Middle frontal gyrus (tissue), 1 donor: ENCODE data around the gene MS4A7.

Experiments used
- DNase-seq: peaks from one replicate; pipeline ENCODE4 v3.0.0-alpha.2; 2015; ENCODE audit warnings: low spot score; ENCODE audit errors: extremely low spot score

MS4A7 gene

DNA sequence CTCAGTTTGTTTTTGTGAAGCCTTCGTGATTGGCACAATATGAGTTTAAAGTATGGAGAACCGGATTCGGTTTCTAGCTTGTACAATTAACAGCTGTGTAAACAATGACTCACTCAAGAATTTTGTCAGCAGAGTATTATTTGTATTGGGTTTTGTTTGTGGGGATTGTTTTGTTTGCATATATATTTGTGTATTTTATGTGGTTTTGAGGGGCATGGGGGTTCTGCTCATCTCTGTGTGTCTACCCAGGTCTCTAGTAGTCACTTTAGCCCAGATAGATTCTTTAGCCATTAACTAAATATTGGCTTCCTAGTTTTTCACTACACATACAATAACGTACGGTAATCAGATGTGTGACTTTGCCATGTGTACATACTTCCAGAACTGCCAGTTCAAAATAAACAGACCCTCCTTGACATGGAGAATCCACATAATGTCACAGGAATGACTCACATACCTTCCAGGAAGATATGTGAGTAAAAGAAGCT is 7.5 kb upstream of the MS4A7 start:
- no peak for DNase-seq

DNA sequence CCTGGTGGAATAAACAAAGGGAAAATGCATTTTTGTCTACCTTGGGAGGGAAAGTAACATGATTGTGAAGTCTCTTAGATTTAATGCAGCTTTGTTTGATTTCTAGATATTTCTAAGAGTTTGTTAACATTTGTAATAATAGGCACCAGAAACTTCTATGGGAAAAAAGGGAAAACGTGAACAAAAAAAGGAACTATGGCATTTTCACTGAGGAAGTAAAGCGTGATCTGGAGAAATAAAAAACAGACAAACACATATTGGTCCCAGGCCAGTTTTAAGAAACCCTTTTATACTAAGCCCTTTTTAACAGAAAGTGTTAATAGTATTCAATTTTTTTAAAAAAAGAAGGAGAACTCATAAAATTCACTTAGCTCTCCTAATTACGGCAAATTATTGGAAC is 6.9 kb upstream of the MS4A7 start:
- DNase-seq, result no peak

DNA sequence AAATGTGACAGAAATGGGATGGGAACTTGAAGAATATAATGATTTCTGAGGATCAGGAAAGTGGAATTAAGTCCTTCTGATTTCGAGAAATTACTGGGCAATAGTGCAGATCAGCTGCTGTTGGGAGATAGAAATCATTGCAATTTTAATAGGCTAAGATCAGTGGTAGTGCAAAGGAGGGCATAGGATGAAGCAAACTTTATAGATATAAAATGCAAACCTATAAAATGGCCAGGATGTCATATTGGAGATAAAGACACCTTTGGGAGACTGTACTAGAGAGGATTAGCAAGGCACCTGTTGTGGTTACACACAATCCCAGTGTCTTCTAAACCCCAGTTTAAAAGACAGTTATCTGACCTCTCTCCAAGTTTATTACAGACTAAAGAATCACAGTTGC is 6.5 kb upstream of the MS4A7 start:
- DNase-seq, result no peak

DNA sequence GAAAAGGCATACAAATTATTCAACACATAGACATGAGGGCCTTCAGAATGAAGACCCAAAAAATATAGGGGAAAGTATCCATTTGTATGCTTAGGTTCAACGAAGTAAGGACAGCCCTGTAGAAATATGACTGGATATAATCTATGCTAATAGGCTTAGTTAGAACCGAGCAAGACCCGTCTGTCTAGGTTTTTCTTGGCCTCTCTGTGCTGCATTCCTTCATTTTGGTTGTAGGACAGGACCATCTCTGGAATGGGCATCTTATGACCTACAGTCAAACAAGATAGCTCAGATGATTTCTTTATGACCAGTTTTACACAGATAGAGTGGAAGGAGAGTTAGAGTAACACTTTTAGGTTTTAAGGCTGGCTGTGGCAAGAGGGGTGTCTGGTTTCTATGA is 5.6 kb upstream of the MS4A7 start:
- DNase-seq, result no peak

DNA sequence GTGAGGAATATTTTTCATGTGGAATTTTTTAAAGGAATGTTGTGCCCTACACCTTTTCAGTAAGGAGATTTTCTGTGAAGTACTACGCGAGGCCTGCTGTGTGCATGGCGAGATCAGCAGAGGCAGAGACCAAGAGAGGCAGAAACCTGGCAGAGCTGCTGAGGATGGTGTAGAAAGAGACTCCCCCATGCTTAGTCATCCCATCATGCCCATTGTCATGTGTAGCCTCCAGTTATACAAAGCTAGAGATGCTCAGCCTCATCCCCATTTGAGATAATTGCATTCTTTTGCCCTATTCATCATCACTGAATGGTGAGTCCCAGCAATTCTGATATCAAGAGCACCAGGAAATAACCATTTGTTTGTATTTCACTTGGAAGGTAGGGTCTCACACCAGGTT is 3.0 kb upstream of the MS4A7 start:
- DNase-seq, result no peak

DNA sequence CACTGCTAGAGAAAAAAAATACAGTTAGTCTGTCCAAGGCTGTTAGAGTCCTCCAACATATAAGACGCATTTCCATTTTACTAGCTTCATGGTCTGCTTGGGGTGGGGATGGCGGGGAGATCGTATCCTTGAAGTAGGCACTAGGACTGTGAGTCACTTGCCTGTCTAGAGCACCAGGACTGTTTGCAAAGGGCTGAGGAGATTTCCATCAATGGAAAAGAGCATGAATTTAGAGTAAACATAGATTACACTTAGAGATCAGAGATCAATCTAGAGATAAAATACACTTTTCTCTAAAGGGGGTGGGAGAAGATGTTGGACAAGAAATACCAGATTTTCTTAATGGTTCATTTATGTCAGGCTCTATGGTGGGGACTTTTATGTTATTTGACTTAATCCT is 1.7 kb upstream of the MS4A7 start:
- DNase-seq, result no peak

DNA sequence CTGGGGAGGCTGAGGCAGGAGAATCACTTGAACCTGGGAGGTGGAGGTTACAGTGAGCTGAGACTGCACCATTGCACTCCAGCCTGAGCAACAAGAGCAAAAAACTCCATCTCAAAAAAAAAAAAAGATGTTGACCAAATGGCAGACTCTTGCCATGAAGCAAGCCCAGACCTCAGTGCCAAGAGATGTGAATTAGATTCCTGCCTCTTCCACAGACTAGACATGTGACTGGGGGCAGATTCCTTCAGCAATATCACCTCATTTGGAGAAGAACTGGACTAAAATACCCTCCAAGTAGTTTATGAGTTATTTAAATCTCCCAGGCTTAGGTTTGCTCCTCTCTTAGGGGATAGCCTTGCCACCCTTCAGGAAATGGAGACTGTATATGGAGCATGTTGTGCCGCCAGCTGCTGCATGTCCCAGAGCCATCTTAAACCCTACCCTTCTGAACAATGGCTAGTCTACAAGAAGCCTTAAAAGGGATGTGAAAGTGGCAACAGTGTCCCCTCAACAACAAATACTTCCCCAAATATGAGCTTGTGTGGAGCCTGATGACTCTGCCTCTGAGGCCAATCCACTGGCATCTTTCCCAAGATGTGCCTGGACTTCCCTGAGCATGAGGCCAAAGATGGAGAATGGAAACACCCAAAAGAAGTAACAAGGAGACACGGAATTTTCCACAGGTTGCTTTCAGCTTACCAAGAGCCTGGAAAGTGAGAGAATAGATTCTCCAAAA is 763 bp upstream of the MS4A7 start:
- DNase-seq, result no peak

DNA sequence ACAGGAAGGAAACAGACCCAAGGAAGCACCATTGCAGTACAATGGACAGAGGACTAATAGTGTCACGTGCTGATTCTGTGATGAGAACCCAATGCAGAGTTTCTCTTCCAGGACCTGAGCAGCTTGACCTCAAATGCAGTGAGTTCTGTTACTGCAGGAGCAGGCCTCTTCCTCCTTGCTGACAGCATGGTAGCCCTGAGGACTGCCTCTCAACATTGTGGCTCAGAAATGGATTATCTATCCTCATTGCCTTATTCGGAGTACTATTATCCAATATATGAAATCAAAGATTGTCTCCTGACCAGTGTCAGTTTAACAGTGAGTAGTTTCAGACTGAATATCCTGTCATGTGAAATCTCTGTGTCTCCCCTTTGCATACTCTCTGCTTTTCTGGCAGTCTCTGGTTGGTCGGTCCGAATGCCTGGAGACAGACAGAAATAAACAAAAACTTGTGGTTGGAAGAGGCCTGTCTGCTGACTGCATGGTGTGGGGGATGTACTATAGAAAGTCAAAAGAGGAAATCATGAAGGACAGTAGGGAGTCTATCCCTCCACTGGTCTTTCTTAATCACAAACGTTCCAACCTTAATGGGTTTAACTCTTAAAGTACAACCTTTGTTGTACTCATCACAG is 11.1 kb downstream of the MS4A7 start:
- DNase-seq, result no peak

DNA sequence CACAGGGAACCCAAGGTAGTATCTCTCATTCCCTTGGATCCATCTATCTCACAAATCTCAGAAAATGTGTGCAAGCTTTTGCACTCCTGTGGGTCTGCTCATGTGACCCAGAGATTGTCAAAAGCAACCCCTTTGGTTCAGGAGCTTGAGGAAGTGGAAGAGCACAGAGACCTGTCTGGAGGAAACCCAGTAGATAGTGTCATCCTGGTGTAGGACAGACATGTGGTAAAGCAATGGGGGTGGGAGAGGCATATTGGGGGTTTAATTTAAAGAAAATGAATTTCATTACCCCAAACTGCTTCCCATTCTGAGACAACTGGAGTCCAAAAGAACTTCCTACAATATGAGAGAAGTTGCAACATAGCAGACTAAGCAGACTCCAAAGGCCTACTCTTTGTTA is 12.1 kb downstream of the MS4A7 start:
- no peak for DNase-seq

DNA sequence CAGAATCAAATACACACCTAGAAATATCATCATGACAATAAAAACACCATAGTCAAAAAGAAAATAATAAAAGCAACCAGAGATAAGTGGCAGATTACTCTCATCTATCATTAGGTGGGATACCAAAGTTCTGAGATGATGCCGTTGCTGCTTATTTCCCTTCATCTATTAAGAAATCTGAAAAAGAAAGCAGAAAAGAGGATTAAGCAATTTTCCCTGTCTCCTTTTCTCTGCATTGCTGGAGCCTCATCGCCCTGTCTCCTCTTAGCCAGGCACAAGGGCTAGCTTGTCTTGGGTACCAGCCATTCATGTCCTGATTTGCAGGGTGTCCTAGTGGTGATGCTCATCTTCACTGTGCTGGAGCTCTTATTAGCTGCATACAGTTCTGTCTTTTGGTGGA is 14.0 kb downstream of the MS4A7 start:
- no peak for DNase-seq

DNA sequence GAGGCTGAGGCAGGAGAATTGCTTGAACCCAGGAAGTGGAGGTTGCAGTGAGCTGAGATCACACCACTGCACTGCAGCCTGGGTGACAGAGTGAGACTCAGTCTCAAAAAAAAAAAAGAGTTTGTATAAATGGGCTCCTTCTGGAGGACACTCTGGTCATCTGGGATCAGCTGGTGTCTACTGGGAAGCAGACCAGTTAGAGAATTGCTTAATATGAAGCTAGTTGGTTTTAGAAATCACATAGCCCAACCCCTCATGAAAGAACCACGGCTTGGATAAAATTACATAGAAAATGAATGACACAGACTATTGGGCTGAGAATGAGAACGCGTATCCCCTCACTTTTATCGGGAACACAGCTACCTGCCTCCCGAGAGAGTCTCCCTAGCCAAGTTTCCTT is 14.7 kb downstream of the MS4A7 start:
- DNase-seq, result no peak

DNA sequence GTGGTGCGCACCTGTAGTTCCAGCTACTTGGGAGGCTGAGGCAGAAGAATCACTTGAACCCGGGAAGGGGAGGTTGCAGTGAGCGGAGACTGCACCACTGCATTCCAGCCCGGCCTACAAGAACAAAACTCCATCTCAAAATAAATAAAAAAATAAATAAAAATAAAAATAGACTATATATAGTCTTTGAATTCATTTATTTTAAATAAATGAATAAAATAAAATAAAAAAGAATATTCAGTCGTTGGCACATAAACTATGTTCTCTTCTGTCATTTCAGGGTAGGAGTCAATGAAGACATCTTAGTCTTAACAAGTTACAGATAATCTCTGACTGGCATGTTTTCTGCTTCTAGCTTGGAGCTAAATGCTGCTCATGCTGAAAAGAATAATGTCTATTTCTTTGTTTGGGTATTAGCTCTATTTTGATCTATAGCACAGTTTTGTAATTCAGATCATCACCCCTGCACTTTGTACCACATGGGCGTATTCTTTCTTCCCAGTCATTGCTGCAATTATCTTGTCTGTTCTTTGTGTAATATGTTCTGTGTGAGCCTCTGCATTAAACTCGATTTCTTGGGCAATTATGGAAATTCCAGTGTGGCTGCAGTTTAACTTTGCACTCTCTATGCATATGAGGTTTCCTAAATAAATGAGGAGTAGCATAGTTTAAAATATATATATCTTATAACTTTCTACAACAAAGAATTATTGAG is 16.5 kb downstream of the MS4A7 start:
- DNase-seq, result no peak

DNA sequence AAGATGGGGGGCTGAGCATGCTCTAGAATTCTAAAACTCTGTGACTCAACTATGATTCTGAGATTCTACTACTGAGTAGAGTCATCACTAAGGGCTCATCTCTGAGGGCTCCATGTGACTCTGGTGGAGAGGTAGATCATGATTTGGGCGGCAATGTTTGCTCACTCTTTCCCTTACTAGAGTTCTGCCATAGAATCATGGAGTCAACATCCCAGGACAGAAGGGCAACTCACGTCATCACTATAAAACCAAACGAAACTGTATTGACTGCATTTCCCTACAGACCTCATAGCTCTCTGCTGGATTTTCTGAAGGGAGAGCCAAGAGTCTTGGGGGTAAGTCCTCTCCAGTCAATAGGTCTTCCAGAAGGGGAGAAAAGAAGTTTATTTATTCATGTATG is 18.1 kb downstream of the MS4A7 start, which contains the start of gene MS4A14:
Gene MS4A14 (plus strand): TSS at position 78 of the 400 bp plus-strand sequence. CDS start 120 bp downstream, at position 198.
- DNase-seq, result no peak

DNA sequence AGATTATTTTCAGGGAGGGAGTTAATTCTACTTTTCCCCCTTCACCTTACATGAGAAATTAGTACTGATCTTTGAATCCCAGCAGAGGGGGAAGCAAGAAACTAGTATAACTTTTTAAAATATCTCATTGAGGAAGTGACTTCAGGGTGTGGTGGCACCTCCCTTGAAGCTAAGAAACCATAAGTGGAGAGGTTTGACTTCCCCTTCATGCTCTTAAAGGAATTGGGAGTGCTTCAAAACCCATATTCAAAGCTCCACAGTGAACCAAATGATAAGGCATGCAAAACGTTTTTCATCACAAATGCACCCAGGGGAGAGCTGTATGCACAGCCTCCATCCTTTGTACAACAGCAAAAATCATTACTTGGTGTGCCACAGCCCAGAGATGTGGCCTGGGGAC is 18.5 kb downstream of the MS4A7 start:
- no peak for DNase-seq

DNA sequence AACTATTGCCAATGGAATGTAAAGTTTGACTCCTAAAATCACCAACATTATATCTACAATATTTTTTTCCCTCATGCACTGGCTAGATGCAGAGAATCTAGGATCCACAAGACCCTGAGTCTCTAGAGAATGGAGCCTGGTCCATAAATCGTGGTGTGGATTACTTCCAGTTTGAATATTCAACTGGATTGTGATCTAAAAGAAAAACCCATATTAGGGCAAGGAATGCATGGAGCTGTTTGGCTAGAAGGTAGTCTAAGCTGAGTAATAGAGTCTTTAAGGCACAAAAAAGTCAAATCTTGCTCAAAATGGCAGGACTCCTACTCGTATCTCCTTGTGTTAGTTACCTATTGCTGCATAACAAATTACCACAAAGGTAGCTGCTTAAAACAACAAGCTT is 41.7 kb downstream of the MS4A7 start:
- DNase-seq, result no peak

DNA sequence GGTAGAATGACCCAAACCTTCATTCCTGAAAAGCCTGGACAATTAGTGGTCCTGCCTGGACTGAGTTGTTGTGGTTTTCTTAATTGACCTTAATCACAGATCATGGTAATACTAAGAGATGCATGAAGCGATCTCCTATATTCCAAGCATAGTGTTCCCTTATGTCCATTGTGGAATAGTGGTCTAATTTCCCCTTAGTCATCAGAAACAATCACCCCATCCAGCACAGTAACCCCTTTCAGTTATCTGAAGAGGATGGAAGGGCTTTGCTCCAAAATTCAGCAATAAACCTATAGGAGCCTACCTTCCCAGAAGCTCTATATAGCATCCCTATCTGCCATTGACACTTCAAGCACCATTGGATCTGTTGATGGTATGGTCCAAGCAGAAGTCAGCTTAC is 44.3 kb downstream of the MS4A7 start:
- DNase-seq, result no peak

DNA sequence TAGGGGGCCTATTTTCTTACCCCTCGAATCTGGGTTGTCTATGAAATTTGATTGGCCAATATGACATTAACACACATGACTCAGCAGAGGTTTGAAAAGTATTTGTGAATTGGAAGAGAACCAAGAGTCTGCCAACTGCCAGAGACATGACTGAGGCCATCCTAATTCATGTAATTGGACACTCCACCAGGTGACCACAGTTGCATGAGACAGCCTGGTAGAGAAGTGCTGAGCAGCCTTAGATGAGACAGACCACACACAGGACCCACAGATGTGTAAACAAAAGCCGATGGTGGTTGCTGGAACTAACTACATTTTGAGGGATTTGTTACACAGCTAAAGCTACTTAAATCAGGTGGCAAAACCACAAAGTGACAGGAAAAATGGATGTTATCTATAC is 50.2 kb downstream of the MS4A7 start:
- no peak for DNase-seq

DNA sequence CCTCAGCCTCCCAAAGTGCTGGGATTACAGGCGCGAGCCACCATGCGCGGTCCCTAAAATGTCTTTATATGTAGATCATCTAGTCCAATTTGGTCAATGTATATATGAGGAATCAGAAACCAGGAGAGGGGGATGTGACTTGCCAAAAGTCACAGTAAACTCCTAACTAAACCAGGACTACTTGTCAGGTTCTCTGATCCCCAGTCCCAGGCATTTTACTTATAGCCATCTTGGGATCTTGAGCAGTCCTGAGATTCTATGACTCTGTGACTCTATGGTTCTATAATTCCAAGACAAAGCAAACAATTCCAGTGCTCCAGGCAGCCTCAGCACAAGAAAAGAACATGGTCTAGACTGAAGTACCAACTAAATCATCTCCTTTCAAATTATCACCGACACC is 50.9 kb downstream of the MS4A7 start, which contains the start of gene MS4A5:
Gene MS4A5 (plus strand): TSS at position 301 of the 400 bp plus-strand sequence. CDS start 103 bp downstream, outside the sequence.
- no peak for DNase-seq

DNA sequence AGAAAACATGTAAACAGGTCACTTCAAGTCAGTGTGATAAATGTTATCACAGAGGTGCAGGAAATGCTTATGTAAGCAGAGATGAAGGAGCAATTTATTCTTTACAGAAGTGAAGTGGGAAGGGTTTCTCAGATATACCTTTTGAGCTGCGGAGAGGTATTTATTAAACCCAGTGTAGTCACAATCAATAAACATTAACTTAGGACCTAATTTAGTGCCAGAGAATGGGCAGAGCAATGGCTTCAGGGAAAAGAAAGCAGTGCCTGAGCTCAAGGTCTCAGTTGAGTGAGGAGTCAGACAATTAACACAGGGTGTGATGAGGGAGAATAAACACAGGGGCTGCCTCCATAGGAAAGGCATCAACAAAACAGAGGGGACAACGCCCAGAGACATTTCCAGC is 52.9 kb downstream of the MS4A7 start:
- DNase-seq, result no peak

DNA sequence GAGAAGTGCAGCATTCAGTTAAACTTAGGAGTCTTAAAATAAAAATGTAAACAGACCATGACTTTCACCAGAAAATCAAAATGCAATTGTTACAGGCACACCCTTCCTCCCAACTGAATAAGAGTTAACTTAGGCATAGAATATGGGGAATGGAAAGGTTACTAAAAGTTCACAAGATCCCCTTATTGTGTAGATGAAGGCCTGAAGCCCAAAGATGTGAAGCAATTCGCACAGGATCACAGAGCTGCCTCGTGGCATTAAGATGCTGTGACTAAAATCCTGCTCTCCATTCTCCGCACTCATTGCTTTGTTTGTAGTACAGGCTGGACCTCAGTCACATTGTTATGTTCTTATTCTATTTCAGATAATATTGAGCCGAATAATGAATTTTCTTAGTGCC is 55.1 kb downstream of the MS4A7 start:
- DNase-seq, result no peak
